Cortex of kidney (tissue), 1 donor: ENCODE data around the gene SURF1.
"Not testable (repeated sequence)": the region's sequence is repeated elsewhere in the genome, so short reads cannot be mapped to it uniquely, and the experiment has no call there.

Experiments used
- DNase-seq: peaks from one replicate; lab custom pipeline; 2025; lab: John Stamatoyannopoulos, UW

Gene SURF1, protein sequence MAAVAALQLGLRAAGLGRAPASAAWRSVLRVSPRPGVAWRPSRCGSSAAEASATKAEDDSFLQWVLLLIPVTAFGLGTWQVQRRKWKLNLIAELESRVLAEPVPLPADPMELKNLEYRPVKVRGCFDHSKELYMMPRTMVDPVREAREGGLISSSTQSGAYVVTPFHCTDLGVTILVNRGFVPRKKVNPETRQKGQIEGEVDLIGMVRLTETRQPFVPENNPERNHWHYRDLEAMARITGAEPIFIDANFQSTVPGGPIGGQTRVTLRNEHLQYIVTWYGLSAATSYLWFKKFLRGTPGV

GRCh38 chr9:133356391-133357091 lies at the start of gene SURF1, which contains the start of gene SURF2:
TSS of gene SURF1 (minus strand) at chr9:133356487. CDS start at chr9:133356453, 34 bp downstream.
TSS of gene SURF2 (plus strand) at chr9:133356550. CDS start at chr9:133356593, 43 bp downstream.
- no peak for DNase-seq

DNA sequence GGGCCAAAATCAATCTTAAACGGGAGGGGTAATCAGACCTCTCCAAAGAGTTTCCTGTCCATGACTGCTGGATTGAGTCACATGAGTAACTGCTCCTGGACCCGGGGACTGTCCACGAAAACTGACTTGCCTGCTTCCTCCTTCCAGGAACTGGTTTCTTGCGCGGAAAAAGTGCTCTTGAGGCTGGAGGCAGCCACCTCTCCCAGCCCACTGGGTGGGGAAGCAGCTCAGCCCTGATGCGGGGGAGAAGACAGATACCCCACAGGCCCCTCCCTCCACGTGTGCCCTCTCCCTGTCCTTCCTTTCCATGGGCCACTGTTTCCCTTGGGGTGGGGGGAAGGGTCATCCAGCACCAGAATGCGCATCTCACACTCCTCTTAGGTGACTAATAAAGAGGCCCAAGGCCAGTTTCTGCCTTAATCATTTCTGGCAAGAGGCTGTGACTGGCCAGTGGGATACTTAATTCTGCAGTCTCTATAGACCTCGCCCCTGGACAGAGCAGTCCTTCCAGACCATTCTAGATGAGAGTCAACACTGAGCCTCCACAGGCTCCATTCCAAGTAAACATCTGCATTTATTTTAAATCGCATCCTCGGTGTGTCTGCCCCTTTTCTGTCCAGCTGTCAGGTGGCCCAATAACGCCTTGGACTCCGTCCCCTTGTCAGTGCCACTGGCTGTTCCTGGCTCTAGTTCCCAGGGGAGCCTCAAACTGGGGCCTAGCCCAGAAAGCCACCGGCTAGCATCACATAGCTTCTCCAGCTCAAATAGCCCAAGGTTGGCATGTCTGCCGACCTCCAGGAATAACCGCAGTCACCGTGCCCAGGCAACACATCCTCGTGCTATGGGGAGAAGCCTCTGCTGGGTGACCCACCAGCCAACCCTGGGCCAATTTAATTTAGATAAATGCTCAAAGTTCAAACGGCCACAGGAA lies 49.5 kb upstream of the SURF1 start:
- no peak for DNase-seq

- no peak for DNase-seq
Observed at GRCh38 chr9:133404454-133405002, 48.2 kb upstream of the SURF1 start.

DNA sequence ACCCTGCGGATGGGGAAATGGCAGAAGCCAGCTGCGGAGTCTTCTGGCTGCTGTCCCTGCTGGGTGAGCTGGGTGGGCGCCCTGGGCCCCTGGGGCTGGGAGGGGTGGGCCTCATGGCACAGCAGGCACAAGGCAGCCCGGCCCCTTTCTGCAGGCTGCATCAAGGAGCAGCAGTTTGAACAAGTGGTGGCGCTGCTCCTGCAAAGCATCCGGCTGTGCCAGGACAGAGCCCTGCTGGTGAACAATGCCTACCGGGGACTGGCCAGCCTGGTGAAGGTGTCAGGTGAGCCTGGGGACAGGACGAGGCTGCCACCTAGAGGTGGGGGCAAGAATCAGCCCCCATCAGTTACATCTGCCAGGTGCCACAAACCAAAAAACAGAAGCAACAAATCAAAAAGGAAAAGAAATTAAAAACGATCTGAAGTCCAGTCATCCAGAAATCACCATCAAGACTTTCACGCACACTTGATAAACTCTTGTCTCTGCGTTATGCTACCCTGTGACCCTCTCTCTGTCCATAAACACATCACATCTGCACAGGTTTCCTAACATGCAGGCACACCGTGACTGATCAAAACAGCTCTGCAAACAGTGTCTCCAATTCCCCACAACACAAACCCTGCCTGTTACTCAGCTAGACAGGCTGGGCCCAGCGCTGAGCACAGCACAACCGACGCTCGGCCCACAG lies 47.6 kb upstream of the SURF1 start:
- no peak for DNase-seq

- no peak for DNase-seq
Observed at GRCh38 chr9:133402689-133403088, 46.4 kb upstream of the SURF1 start.

DNA sequence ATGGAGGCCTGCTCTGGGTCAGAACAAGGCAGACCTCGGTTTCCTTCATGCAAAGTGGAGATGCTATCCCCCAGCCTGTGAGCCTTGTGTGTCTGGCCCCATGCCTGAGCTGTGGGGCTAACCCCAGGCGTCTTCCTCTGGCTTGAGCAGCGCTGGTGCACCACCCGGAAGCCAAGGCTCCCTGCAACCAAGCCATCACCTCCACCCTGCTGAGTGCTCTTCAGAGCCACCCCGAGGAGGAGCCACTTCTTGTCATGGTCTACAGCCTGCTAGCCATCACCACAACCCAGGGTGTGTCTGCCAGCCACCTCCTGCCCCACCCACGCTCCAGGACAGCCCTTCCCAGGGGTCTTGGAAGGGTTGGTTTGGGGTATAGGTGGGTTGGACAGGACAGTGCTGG lies 45.3 kb upstream of the SURF1 start:
- no peak for DNase-seq

DNA sequence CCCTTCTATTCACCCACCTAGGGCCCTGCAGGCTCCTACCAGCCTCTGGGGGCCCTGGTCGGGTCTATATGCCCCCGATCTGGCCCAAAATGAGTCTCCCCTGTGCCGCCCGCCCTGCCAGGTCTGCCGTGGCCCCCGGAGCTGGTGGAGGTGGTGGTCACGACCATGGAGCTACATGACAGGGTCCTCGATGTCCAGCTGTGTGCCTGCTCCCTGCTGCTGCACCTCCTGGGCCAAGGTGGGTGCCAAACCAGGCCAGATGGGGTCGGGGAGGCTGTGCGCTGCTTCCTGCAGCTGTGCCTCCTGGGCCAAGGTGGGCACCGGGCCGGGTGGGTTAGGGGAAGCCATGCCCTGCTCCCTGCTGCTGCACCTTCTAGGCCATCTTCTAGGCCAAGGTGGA lies 44.0 kb upstream of the SURF1 start:
- DNase-seq = no peak

- DNase-seq = no peak
Observed at GRCh38 chr9:133397895-133398294, 41.6 kb upstream of the SURF1 start.

- DNase-seq = no peak
Observed at GRCh38 chr9:133397370-133397769, 41.1 kb upstream of the SURF1 start.

DNA sequence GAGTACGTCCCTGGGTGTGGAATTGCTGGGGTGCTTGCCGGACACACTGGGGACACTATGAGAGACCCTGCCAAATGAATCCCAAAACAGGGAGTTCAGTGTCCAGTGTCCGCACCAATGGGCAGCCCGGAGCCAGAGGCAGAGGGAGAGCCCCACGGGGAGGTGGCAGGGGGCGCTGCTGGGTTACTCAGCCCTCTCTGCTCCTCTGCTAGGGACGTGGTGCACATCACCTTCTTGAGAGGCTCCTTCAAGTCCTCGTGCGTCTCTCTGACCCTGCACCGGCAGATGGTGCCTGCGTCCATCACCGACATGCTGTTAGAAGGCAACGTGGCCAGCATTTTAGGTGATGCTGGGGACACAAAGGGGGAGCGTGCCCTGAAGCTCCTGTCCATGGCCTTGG lies 40.7 kb upstream of the SURF1 start:
- no peak for DNase-seq

- no peak for DNase-seq
Observed at GRCh38 chr9:133394687-133395271, 38.5 kb upstream of the SURF1 start.

DNA sequence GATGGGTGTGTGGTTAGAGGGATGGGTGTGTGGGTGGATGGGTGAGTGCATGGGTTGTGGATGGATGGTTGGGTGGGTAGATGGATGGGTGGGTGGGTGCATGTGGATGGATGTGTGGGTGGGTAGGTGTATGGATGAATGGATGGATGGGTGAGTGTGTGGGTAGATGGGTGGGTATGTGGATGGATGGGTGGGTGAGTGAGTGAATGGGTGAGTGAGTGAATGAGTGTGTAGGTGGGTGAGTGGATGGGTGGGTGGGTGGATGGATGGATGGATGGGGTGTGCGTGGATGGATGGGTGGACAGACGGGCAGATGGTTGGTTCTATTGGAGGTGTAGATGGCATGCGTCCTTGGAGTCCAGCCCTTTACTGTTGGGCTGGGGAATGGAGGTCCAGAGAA lies 37.1 kb upstream of the SURF1 start:
- no peak for DNase-seq

- DNase-seq = not testable (repeated sequence)
Observed at GRCh38 chr9:133392308-133392707, 36.0 kb upstream of the SURF1 start.

- DNase-seq = not testable (repeated sequence)
Observed at GRCh38 chr9:133391449-133391848, 35.2 kb upstream of the SURF1 start.

DNA sequence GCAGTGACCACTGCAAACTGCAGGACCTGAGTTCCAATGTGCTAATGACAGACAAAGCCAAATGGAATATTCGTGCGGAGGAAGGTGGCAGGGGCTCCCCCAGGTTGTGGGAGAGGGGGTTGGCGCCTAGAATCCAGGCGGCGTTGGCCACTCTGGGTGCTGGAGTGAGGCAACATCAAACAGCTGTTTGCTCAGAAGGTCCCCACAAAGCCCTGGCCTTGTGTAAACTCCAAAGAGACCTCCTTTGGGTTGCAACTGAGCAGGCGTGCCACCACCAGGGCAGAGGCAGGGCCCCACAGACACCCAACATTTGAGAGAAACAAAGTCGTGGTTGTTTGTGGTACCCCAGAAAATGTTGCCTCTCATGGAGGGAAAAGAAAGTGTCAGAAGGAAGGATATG lies 34.4 kb upstream of the SURF1 start:
- no peak for DNase-seq

DNA sequence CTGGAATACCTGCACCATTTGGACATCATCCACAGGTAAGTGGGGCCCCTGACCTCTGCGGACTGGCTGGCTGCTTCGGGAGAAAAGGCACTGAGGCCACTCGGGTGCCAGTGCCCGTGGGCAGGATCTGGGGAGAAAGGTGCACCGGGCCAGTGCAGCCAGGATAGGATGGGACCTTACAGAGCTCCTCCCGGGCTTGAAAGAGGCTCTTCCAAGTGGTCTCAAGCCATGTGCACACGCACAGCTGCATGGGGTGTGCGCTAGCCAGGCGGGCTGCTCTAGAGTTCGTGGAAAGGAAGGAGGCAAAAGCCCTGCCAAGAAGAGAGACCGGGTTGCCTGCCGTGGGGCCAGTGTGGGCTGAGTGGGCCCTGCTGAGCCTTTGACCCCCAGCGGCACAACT lies 33.3 kb upstream of the SURF1 start:
- no peak for DNase-seq

DNA sequence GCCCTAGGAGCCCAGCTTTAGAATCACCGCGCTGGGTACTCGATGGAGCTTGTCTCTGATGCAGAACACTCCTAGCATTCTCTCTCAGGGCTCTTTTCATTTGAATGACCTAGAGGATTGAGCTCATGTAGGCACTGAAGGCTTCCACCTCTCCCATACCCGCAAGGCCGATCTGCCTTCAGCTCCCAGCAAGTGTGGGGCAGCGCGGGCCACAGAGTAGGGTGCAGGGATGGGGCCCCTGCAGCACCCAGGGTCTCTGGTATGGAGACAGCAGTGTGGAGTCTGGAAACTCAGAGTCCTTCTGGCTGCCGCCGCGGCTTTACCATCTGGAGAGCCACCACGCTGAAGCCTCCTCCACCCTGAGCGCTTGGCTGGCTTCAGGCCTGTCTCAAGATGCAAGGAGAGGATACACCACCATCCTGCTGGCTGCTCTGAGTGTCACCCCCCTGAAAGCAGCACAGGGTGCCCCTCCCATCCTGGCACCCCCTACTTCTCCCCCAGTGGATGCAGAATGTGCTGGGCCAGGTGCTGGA lies 32.8 kb upstream of the SURF1 start:
- DNase-seq = no peak

DNA sequence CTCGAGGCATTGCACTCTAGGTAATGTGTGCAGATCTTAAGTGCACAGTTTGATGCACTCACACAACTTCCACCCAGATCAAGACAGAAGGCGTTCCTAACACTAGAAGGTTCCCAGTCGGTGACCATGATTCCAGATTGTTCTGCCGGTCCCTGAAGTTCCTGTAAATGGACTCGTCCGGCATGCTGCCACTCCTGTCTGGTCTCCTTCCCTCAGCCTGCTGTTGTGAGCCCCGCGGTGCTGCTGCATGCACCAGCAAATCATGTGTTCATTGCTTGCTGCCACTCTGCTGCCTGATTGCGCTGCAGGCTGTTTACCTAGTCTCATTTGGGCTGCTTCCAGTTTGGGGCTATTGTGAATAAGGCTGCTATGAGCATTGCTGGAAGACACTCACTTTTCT lies 31.4 kb upstream of the SURF1 start:
- no peak for DNase-seq

DNA sequence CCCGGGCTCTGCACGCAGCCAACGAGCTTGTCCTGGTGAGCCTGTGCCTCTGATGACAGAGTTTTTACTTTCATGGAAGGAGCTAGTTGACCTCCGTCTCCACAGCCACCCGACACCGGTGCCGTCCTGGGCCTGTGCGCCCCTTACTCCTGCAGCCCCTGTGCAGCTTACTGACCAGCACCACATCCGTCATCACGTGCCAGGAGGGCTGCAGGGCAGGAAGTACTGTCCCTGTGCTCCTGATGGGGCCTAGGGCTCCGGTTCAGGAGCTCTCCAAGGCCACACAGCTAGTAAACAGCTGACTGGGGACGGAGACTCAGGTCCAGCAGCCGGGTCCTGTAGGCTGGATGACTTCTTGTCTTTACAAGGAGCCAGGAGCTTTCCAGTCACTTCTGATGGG lies 30.1 kb upstream of the SURF1 start:
- DNase-seq = no peak

GRCh38 chr9:133385452-133385851 lies 29.2 kb upstream of the SURF1 start:
- no peak for DNase-seq

DNA sequence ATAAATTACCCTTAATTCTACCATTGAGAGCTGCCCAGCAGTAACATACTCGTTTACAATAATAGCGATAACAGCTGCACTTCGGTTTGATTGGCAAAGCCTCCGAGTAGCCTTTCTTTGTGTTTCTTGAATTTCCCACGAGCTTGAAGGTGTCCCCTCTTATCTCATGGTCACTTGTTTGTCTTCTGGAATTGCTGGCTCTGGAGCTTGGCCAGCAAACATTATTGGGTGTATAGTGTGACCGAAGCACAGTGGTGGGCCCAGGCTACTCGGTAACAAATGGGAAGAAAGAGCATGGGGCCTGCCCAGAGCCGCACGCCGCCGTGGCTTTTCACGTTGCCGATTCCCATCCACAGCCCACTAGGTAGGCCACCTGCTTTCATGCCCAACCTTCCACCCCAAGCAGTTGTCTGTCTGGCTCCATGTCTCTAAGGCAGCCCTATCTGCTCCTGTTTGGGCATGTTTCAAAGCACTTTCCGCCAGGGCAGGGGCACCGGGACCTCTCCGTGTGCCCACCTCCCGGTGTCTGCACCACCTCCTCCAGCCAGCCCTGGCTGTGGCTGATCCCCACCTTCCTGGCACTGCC lies 28.5 kb upstream of the SURF1 start:
- DNase-seq = no peak
